Heart right ventricle (tissue), 16 donors: ENCODE data around the gene SNRPD1. TPM values are rescaled to one million over a fixed set of nuclear protein-coding genes. Genes with fewer than 3 reads are reported as not detected.
A peak's percentile ranks its signal among the peaks of the same experiment; 100 is the strongest.
"Not testable (repeated sequence)": the region's sequence is repeated elsewhere in the genome, so short reads cannot be mapped to it uniquely, and the experiment has no call there.

ENCODE experiments used
- ATAC-seq, 8 donors: fragments of 200-7000 bp; cut with Tn5 transposase; one replicate each; pipeline ENCODE4 v1.9.1; 2020; ENCODE audit warnings: mild to moderate bottlenecking in 8 of 8, moderate library complexity in 8 of 8, moderate number of reproducible peaks in 1 of 8
- DNase-seq, 2 donors: peaks; one replicate each; pipeline ENCODE4 v3.0.0-alpha.2; 2020
- H3K27ac ChIP-seq, 10 donors: fragments of 200-600 bp; sonication (generic) in 2 of 10; one replicate each; pipeline versions ENCODE4 v1.5.0 to v1.8.0; 2020 to 2022; ENCODE audit warnings: mild to moderate bottlenecking in 3 of 10
- H3K27me3 ChIP-seq, 7 donors: fragments of 200-600 bp; one replicate each; pipeline ENCODE4 v1.8.0; 2021 to 2022; ENCODE audit warnings: mild to moderate bottlenecking in 2 of 7
- H3K36me3 ChIP-seq, 9 donors: fragments of 200-600 bp; sonication (generic) in 1 of 9; one replicate each; pipeline versions ENCODE4 v1.5.0 to v1.8.0; 2020 to 2022; ENCODE audit warnings: mild to moderate bottlenecking in 2 of 9
- H3K4me1 ChIP-seq, 9 donors: fragments of 200-600 bp; sonication (generic) in 1 of 9; one replicate each; pipeline versions ENCODE4 v1.5.0 to v1.8.0; 2020 to 2022; ENCODE audit warnings: mild to moderate bottlenecking in 4 of 9
- H3K4me3 ChIP-seq, 10 donors: fragments of 200-600 bp; sonication (generic) in 2 of 10; one replicate each; pipeline versions ENCODE4 v1.5.0 to v1.8.0; 2020 to 2022; ENCODE audit warnings: mild to moderate bottlenecking in 7 of 10, moderate library complexity in 2 of 10
- H3K9me3 ChIP-seq, 11 donors: fragments of 200-600 bp in 10 of 11; sonication (generic) in 2 of 11; one replicate each; pipeline versions ENCODE4 v1.5.0 to v1.8.0; 2013 to 2022; ENCODE audit warnings: mild to moderate bottlenecking in 2 of 11, control low read depth in 1 of 11, moderate library complexity in 1 of 11
- WGBS, 2 donors: extraction: QIAGEN DNeasy Blood & Tissue Kit; methylation state at CpG; one replicate each; pipeline ENCODE4 v1.1.7; 2013; ENCODE audit warnings: inconsistent platforms in 1 of 2; 5-methylcytosine and 5-hydroxymethylcytosine counted together
- intact Hi-C, 10 donors: fragments of 100-400 bp; cut with DNase I; formaldehyde crosslinking; loops; one replicate each; pipeline versions ENCODE4 v1.11.1 to v1.14.2; 2022
- polyA plus RNA-seq, 2 donors: library from polyadenylated mRNA; stranded (reverse); fragments of 200-250 nt; gene quantifications; one replicate each; pipeline ENCODE4 v1.2.3, GENCODE V29; 2013
- total RNA-seq, 10 donors: library from RNA; stranded (reverse); fragmentation: NEBNext Ultra II Directional in 3 of 10; extraction: Animal tissue kit (Norgen Biotek cat#: 25700) in 3 of 10; gene quantifications; one replicate each; pipeline versions ENCODE4 v1.2.1 to v1.2.4, GENCODE V29; 2021 to 2023
- TF ChIP-seq, protein P1 (sequence below), 9 donors: fragments of 200-600 bp; sonication (generic) in 2 of 9; IDR thresholded peaks; one replicate each; pipeline versions ENCODE4 v1.5.0 to v1.8.0; 2021 to 2022; ENCODE audit warnings: antibody characterized with exemption in 9 of 9, mild to moderate bottlenecking in 5 of 9, moderate library complexity in 1 of 9
- donor health status: Arrhythmogenic right ventricular cardiomyopathy.
- donor health status: ischemic (EF 13 %, LVEDD 7.1; RV severe dilation, severe dysfunction).
- donor health status: healthy with polysubstance abuse.
- donor health status: DM: no; HTN: yes; CAD: no.
- donor health status: DM: no; HTN: no; CAD: no.
- donor health status: ischemic (EF 25% LVEDD 6.9; RV normal size, moderate dysfunction).
- donor health status: ischemic (EF 25% LVEDD 5.7; RV mildly dilated, moderate dysfunction).
- donor health status: healthy.
- donor health status: DM: yes; HTN: yes; CAD: no.
- donor health status: Ischemic cardiomyopathy.
- donor health status: ischemic (EF 35%, LVEDD 5.7; RV mildly dilated, moderate dysfunction).
- donor health status: nonischemic (EF 11% LVEDD 7.7; RV severe dilation, severe dysfunction).
- donor health status: DM: yes; HTN: yes; CAD: no.
- donor health status: PGD.
- donor health status: ischemic (EF 29% LVEDD 5.4; RV normal size, mild dysfunction).
- donor health status: nonischemic (EF 23%, LVEDD 6.1; RV moderate dilation, normal function).

Gene SNRPD1
- total and polyA plus RNA-seq, 12 donors = 11.1 to 36.3 (median 18.6) TPM

DNA sequence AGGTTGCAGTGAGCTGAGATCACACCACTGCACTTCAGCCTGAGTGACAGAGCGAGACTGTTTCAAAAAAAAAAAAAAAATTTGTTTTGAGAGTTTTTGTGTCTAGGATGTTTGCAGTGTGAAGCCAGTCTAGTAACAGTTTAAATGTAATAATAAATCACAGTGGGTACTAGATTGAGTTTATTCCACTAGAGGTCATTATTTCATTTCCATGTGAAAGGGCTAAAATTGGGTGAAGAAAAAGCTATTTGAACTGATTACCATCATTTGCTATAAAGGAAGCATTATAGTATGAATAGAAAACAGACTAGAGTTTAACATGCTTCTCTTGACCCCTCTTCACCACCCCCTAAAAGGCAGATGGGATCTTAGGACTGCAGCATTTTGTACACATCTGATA is 20.3 kb downstream of the SNRPD1 start:
- intact Hi-C loops = loop anchor here in 1 of 10 donors (10.0 kb wide), 1 partner anchor 72 kb away; the partner anchor contains the start of gene ABHD3
- Histone ChIP-seq H3K27me3 (no peaks in the 10 kb centered on the region), H3K4me3 (no peak overlapping the region), H3K4me1 (no peaks in the 10 kb centered on the region), H3K27ac (no peak overlapping the region), H3K36me3 (peaks cover 0 to 65% (median 18%) of the 10 kb centered on the region in 9 donors), H3K9me3 (no peaks in the 10 kb centered on the region)
- 100% methylated on average over 1 of the region's 1 CpG for WGBS, 2 donors
- TF ChIP-seq, protein P1, sequence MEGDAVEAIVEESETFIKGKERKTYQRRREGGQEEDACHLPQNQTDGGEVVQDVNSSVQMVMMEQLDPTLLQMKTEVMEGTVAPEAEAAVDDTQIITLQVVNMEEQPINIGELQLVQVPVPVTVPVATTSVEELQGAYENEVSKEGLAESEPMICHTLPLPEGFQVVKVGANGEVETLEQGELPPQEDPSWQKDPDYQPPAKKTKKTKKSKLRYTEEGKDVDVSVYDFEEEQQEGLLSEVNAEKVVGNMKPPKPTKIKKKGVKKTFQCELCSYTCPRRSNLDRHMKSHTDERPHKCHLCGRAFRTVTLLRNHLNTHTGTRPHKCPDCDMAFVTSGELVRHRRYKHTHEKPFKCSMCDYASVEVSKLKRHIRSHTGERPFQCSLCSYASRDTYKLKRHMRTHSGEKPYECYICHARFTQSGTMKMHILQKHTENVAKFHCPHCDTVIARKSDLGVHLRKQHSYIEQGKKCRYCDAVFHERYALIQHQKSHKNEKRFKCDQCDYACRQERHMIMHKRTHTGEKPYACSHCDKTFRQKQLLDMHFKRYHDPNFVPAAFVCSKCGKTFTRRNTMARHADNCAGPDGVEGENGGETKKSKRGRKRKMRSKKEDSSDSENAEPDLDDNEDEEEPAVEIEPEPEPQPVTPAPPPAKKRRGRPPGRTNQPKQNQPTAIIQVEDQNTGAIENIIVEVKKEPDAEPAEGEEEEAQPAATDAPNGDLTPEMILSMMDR (IDR thresholded peaks at IDR 0.05) = peak in 3 of 9 donors; percentile 4 to 13 (median 11)
- ATAC-seq (no peak), DNase-seq (no peak)

DNA sequence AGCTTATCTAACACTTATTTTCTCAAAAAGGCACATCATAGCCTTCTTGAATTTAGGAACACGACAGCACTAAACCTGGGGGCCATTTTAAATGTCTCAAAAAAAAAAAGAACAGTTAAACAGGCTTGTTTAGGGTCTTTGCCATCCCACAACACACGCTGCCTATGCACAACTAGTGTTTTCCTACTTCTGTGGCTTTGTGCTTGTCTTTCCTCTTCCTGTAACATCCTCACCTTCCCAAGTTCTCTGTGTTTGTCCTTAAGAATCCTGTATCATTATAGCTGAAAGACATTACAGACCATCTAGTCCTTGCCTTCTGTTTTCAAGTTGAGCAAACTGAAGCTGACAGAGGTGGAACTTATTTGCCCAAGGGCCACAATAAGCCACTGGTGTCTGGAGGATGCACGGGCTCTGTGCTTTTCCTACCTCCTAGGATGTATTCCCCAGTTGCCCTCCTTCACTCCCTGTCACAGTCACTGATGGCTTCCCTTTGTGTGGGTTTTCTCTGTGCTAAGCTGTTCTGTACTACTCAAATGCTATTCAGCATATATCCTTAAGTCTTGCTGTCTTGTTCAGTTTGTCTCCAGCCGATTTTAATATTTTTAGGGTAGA is 22.6 kb downstream of the SNRPD1 start:
- Histone ChIP-seq H3K27me3 (no peaks in the 10 kb centered on the region), H3K4me3 (no peak overlapping the region), H3K4me1 (no peaks in the 10 kb centered on the region), H3K36me3 (peaks cover 0 to 43% (median 7%) of the 10 kb centered on the region in 9 donors), H3K9me3 (no peaks in the 10 kb centered on the region), H3K27ac (no peak overlapping the region)
- DNase-seq = no peak
- TF ChIP-seq, protein P1 (IDR thresholded peaks at IDR 0.05) = no peak
- ATAC-seq = no peak
- intact Hi-C loops = loop anchor here in 1 of 10 donors (10.0 kb wide), 1 partner anchor 70 kb away; the partner anchor contains the start of gene ABHD3
- 80 to 88% methylated on average over 4 of the region's 4 CpGs for WGBS, 2 donors

GRCh38 chr18:21636769-21637168 is 24.7 kb downstream of the SNRPD1 start:
- TF ChIP-seq, protein P1 (IDR thresholded peaks at IDR 0.05) = no peak
- 96% methylated on average over 13 of the region's 13 CpGs for WGBS, 2 donors
- Histone ChIP-seq H3K4me3 (no peak overlapping the region), H3K27ac (no peak overlapping the region), H3K27me3 (no peaks in the 10 kb centered on the region), H3K4me1 (no peaks in the 10 kb centered on the region), H3K9me3 (no peaks in the 10 kb centered on the region), H3K36me3 (peaks cover 0 to 24% (median 3%) of the 10 kb centered on the region in 9 donors)
- no peak for DNase-seq
- intact Hi-C loops = loop anchor here in 1 of 10 donors (10.0 kb wide), 1 partner anchor 68 kb away; the partner anchor contains the start of gene ABHD3
- ATAC-seq = no peak

DNA sequence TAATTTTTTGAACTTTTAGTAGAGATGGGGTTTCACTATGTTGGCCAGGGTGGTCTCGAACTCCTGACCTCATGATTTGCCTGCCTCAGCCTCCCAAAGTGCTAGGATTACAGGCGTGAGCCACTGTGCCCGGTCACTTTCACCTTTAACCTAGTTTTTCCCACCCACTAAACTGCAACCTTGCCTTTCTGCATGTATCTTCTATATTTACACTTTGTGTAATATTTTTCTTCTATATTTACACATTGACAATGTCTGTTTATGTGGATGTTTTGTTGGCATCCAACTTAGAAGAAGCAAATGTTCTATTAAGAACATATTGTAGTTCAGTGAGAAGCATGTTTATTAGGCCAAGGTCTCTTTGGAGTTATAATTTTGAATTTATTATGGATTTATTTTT is 26.7 kb downstream of the SNRPD1 start:
- TF ChIP-seq, protein P1 (IDR thresholded peaks at IDR 0.05) = no peak

DNA sequence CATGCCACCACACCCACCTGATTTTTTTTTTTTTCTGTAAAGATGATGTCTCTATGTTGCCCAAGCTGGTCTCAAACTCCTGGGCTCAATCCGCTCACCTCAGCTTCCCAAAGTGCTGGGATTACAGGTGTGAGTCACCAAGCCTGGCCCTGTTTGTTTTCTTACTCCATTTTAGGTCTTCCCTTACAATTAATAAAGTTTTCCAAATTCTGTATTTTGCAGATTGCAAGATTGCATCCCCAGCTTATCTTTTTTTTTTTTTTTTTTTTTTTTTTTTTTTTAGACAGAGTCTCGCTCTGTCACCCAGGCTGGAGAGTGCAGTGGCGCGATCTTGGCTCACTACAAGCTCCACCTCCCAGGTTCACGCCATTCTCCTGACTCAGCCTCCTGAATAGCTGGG is 28.3 kb downstream of the SNRPD1 start:
- 97 to 99% methylated on average over 5 of the region's 5 CpGs for WGBS, 2 donors
- not testable (repeated sequence) for H3K36me3 ChIP-seq, H3K9me3 ChIP-seq

More for the DNA sequence above, 26.7 kb downstream of the SNRPD1 start:
- H3K27me3 ChIP-seq = no peaks in the 10 kb centered on the region
- no peaks in the 10 kb centered on the region for H3K9me3 ChIP-seq
- no peak for ATAC-seq
- WGBS, 2 donors = 91 to 96% methylated on average over 3 of the region's 3 CpGs
- no peak overlapping the region for H3K4me3 ChIP-seq
- H3K36me3 ChIP-seq = peaks cover 0 to 8% (median 0%) of the 10 kb centered on the region in 9 donors
- no peak overlapping the region for H3K27ac ChIP-seq
- no peak for DNase-seq
- H3K4me1 ChIP-seq = no peaks in the 10 kb centered on the region
- intact Hi-C loops = loop anchor here in 1 of 10 donors (10.0 kb wide), 1 partner anchor 66 kb away; the partner anchor contains the start of gene ABHD3

More for the DNA sequence above, 28.3 kb downstream of the SNRPD1 start:
- ATAC-seq, H3K27ac ChIP-seq, H3K4me1 ChIP-seq, DNase-seq, intact Hi-C loops, H3K4me3 ChIP-seq, H3K27me3 ChIP-seq: not testable (repeated sequence)
